GM19463 (cell line): ENCODE results near the gene KAT8.
"Not testable (repeated sequence)": the region's sequence is repeated elsewhere in the genome, so short reads cannot be mapped to it uniquely, and the experiment has no call there.

Source experiments
- ATAC-seq: cut with Tn5 transposase; IDR thresholded peaks from one replicate; pipeline ENCODE4 v1.9.1; 2021; ENCODE audit warnings: mild to moderate bottlenecking, moderate library complexity; ENCODE audit not compliant: unreplicated experiment

KAT8 gene

DNA sequence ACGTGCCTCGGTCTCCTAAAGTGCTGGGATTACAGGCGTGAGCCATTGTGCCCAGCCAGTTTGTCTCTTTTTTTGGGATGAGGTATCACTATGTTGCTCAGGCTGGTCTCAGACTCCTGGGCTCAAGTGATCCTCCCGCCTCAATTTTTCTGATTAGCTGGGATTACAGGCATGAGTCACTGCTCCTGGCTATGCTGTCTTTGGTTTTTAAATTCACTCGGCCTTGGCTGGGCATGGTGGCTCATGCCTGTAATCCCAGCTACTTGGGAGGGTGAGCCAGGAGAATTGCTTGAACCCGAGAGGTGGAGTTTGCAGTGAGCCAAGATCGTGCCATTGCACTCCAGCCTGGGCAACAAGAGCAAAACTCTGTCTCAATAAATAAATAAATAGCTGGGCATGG is 27.0 kb downstream of the KAT8 start:
- not testable (repeated sequence) for ATAC-seq

DNA sequence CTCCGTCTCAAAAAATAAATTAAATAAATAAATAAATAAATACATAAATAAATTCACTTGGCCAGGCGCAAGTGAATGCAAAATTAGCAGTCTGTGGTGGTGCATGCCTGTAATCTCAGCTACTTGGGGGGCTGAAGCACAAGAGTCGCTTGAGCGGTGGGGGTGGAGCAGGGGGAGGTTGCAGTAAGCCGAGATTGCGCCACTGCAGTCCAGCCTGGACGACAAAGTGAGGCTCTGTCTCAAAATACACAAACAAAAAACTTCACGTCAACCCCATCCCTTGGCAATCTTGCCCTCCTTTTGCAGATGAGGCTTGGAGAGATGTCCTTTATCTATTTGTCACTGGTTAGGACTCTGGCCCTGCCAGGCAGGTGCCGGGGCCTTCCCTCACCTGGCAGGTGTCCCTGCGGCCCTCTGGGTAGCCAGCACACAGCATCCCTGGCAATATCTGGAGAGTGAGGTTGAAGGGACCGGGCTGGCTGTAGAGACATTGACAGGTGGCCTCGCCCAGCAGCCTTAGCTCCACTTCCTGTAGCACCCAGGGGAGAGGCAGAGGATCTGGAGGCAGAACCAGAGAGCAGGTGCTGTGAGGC is 28.0 kb downstream of the KAT8 start:
- no peak for ATAC-seq

DNA sequence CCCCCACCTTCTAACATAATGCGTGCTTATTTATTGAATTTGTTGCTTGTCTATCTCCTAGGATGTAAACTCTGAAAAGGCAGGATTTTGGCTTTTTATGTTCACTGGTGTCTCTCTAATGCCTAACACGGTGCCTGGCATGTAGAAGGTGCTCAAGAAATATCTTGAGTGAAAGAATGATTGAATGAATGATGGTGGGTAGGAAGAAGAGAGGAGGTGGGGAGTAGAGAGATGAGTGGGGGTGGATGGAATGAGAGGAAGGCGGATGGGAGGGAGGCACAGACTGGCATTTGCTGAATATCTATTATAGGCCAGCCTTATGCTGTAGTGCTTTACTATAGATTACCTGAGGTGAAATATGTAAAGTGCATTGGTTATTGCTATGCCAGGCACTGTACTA is 30.1 kb downstream of the KAT8 start:
- ATAC-seq = no peak

DNA sequence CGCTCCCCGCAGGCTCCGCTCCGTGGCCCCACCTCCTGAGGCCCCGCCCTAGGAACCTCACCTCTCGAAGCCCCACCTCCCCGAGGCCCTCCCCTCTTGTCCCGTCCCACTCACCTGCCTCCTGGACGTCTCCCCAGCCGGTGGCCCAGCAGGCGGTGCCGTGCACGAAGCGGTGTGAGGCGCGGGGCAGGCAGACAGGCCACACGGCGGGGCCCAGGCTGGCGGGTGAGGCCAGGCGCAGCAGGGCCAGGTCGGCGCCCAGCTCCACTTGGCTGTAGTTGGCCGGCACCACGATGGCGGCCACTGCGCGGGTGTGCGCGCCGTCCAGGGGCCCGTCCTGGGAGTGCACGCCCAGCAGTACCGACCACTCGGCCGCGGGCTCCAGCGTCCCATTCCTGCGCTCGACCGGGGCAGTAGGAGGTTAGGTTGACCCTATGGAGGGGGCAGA is 30.8 kb downstream of the KAT8 start:
- no peak for ATAC-seq

DNA sequence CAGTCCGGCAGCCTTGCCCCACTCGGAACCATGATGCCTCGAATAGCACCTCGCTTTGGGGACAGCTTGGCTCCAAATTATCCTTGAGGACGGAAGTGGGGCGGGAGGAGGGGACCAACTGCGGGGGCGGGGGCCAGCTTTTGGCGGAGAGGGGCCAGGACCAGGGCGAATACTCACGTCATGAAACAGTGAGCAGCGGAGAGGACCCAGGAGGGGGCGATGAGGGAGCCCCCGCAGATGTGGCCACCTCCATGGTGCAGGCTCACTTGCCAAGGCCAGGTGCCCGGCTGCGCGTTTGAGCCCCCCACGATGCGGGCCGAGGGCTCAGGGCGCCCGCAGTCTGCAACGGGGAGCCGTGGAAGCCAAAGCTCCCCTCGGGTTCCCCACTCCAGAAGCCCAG is 31.4 kb downstream of the KAT8 start:
- ATAC-seq = no peak

DNA sequence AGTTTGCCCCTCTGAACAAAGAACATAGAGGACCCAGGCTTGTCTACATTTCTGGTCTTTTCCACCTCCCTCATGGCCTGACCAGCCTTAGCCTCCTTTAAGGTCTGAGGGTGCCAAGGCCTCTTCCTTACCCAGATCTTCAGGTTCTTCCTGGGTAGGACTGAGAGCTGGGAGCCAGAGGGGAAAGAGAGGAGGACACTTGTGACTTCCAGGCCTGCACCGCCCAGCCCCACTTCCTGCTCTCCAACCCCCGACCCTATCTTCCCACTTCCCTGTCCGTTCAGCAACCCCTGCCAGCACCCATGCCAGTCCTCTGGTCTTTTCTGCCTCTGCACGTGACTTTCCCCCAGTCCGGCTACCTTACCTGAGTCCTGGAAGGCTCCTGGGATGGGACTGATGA is 31.9 kb downstream of the KAT8 start:
- ATAC-seq = no peak

DNA sequence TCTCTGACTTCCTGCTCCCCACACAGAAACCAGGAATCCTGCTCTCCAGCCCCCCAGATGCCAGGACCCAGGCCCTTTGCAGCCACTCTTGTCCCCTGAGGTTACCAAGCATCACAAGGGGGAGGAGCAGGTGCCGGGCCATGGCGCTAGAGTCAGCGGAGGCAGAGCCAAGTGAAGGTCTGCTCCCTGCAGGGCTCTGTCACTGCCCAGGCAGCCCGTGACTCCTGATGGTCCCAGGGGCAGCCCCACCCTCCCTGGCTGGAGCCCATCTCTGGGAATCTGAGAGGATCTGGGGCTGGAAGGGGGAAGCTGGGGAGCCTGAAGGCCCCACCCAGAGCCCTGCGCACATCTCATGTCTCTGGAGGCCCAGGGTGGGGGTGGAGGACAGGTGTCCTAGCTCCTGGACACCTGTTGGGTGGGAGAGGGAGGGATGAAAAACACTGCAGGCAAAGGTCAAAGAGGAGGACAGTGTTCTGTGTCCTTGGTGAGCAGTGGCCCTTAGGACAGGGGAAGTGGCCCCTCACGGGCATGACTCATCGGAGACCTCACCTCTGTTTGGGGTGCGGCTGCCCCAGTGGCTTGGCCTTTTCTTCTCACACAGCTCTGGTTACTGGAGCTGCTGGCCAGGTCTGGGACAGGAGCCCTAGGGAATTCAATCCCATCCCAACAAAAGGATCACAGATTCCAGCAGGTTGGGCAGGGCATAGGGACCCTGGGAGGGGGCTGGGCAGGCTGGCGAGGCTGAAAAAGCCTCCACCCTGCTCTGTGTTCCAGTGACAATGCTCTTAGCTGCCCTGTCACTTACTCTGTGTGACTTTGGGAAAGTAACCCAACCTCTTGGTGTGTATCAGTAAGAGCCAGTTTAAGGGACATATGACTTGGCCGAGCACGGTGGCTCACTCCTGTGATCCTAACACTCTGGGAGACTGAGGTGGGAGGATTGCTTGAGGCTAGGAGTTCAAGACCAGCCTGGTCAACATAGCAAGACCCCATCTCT is 32.7 kb downstream of the KAT8 start, which contains the start of gene PRSS36:
TSS of gene PRSS36 (minus strand) at position 173 of the 997 bp plus-strand sequence. CDS start at position 142, 31 bp downstream.
- ATAC-seq = no peak

DNA sequence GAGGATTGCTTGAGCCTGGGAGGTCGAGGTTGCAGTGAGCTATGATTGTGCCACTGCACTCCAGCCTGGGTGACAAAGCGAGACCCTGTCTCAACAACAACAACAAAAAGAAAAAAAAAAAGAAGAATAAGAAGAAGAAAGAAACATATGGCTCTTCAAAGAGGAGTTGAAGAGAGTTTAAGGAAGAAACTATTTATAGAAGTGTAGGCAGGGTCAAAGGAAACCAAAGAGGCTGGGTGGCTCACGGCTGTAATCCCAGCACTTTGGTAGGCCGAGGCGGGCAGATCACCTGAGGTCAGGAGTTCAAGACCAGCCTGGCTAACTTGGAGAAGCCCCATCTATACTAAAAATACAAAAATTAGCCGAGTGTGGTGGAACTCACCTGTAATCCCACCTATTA is 33.5 kb downstream of the KAT8 start:
- not testable (repeated sequence) for ATAC-seq

DNA sequence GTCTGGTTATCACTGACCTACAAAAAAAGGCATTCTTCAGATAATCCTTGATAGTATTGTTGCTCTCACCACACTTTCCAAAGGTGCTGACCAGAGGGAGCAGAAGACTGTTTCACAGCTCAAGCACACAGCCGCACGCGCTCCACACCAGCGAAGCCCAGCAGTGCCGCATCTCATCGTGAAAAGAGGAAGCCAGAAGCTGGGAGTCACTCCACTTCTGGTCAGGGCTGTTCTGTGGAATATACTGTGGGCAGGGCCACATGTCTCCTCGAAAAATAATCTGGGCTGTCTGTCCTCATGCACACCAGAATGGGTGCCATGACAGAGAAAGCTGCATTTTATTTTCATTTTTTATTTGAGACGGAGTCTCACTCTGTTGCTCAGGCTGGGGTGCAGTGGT is 39.7 kb downstream of the KAT8 start:
- no peak for ATAC-seq

DNA sequence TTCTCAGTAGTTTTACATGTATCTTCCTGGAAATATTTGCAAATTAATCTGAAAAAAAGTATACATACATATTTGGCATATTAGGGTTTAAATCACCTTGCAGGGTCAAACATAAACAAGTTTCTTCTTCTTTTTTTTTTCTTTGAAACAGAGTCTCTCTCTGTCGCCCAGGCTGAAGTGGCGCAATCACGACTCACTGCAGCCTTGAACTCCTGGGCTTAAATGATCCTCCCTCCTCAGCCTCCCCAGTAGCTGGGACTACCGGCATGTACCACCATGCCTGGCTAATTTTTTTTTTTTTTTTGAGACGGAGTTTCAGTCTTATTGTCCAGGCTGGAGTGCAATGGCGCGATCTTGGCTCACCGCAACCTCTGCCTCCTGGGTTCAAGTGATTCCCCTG is 49.9 kb downstream of the KAT8 start:
- ATAC-seq = no peak

DNA sequence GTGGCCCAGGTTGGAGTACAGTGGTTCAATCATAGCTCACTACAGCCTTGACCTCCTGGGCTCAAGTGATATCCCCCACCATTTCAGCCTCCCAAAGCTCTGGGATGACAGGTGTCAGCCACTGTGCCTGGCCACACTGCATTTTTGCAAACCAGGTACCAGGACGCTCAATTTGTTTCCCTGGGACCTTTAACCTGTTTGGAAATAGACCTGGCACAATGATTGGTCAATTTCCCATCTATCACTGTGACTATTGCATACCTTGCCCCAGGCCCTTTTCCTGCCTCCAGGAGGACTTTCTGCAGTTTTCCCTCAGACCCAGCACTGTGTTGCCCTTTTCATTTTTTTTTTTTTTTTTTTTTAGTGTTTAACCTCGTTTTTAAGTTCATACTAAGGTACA is 51.4 kb downstream of the KAT8 start:
- ATAC-seq = no peak

DNA sequence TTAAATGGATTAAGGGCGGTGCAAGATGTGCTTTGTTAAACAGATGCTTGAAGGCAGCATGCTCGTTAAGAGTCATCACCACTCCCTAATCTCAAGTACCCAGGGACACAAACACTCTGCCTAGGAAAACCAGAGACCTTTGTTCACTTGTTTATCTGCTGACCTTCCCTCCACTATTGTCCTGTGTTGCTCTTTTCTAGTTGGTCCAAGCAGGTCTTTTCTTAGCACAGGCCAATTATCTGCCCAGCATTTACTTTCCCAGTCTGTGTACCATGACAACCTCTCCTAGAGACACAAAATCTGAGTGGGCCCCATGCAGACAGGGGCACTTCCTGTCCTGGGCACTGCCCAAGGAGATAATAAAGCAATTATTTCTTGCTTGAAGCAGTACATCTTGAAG is 52.6 kb downstream of the KAT8 start:
- not testable (repeated sequence) for ATAC-seq

DNA sequence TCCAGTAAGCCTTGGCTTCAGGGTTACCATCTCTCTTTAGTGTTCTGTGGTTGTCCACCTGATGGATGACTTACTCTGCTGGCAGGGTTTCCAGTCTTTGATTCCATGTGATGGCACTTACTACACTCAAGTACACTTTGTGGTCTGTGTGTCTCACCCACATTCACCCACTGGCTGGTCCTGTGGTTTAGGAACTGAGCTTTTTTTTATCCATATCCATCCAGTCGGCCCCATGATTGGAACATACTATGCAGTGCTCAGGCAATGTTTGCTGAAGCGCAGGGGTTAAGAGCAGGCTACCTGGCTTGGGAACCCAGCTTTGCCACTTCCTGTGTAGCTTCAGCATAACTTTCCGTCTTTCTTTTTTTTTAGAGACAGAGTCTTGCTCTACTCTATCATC is 59.7 kb downstream of the KAT8 start:
- ATAC-seq = no peak

DNA sequence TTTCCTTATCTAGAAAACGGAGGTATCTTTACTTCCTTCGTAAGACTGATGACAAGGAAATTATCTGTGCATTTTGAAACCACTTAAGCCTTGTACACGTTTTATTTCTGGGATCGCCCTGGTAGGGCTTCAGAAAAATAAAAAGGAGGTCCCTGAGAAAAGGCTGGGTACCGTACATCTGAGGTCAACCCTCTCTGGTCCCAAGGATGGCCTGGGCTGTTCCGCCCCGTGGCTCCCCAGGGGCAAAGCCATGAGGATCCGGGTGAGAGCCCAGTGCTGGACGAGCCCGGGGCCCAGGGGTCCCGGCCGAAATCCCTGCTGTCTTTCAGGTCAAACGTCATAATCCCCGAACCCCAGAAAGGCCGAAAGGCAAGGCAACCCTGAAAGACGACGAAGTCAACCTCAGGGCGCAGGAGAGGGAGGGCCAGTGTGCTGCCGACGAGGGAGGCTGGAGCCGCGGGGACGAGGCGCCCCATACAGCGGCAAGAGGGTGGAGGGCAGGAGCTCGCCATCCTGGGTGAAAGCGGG is 61.8 kb downstream of the KAT8 start:
- peak; percentile 1 for ATAC-seq

DNA sequence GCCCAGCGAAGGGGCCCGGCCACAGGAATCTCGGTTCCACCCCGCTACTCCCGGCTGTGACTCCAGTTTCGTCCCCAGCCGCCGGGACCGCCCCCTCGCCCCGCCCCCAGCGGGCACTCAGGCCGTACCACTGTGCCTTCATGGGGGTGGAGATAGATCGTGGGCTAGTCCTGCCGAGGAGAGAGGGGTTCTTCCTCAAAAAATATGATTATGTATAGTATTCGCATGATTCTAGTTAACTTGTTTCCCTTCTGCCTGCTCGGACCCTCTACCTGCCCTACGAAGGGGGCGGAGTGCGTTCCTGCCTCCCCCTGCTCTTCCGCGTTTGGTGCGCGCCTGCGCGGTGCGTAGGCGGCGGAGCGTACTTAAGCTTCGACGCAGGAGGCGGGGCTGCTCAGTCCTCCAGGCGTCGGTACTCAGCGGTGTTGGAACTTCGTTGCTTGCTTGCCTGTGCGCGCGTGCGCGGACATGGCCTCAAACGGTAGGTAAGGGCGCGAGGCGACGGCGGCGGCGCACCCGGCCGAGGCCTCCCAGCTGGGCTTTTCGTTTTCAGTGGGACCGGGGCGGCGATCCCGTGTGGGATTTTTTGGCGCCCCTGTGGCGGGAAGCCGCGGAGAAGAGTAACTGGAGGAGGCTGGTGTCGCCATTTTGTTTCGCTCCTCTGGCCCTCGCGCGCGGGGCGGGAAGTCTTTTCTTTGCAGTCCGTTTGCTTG is 62.4 kb downstream of the KAT8 start, which contains the start of gene FUS:
TSS of gene FUS (plus strand) at position 393 of the 713 bp plus-strand sequence. CDS start at position 469, 76 bp downstream.
- peak; percentile 44 for ATAC-seq
